OCI-LY3 (cell line): ENCODE measurements around the gene LMO2.

Experiments
- EZH2phosphoT487 ChIP-seq: fragments of 200-600 bp; shearing (Covaris generic); IDR thresholded peaks from 2 replicates; pipeline ENCODE4 v1.6.1; 2018; ENCODE audit warnings: antibody characterized with exemption, mixed run types, low read depth
- TF ChIP-seq, protein P1 (sequence below): fragments of 200-600, 300-600 bp; sonication (generic); IDR thresholded peaks from 2 replicates; pipeline ENCODE4 v1.5.1; 2014; ENCODE audit warnings: antibody characterized with exemption, low read length, low read depth

DNA sequence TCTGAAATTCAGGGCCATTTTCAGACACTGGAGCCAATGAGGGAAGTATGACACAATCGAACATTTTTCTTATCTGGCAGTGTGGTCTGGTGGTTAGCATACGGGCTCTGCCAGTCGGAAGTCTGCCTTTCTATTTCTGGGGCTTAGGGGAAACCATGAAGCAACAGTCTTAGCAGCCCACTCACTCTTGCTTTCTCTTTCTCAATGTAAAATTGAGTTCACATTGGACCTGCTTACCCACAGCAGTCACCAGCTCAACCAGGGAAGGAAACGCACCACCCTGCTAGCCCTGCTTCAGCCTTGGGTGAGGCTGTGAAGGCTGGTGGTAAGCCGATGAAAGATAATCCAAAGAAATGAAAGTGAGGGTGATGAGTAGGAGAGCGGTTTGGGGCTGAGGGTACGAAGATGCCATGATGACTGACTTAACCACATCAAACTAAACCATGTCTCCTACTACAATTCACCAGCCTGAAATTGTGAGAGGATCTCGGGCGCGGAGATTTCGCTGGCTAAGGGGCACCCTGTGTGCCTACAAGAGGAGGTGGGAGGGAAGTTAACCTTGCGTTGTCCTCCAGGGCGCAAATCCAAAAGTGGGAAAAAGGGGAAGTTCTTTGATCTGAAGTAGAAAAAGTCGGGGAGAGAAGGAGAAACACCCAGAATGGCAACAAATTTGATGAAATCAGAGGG is 2.0 kb upstream of the LMO2 start:
- TF ChIP-seq, protein P1, sequence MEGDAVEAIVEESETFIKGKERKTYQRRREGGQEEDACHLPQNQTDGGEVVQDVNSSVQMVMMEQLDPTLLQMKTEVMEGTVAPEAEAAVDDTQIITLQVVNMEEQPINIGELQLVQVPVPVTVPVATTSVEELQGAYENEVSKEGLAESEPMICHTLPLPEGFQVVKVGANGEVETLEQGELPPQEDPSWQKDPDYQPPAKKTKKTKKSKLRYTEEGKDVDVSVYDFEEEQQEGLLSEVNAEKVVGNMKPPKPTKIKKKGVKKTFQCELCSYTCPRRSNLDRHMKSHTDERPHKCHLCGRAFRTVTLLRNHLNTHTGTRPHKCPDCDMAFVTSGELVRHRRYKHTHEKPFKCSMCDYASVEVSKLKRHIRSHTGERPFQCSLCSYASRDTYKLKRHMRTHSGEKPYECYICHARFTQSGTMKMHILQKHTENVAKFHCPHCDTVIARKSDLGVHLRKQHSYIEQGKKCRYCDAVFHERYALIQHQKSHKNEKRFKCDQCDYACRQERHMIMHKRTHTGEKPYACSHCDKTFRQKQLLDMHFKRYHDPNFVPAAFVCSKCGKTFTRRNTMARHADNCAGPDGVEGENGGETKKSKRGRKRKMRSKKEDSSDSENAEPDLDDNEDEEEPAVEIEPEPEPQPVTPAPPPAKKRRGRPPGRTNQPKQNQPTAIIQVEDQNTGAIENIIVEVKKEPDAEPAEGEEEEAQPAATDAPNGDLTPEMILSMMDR, result no peak
- TF ChIP-seq EZH2phosphoT487, result no peak
